PFSK-1 (cell line): ENCODE results near the gene SALL3.

Source experiments
- FOXP2 ChIP-seq: optimal IDR thresholded peaks from 2 replicates; pipeline ENCODE3; 2011; ENCODE audit warnings: borderline replicate concordance, control low read depth, inconsistent platforms; ENCODE audit not compliant: insufficient read depth; ENCODE audit errors: extremely low read length, extremely low read depth
- POLR2AphosphoS5 ChIP-seq: IDR thresholded peaks from 2 replicates; pipeline ENCODE4 v1.6.1; 2012; ENCODE audit warnings: low read depth, mild to moderate bottlenecking, control low read depth, low read length, moderate library complexity
- SIN3A ChIP-seq: IDR thresholded peaks from 2 replicates; pipeline ENCODE4 v1.6.1; 2012; ENCODE audit warnings: mild to moderate bottlenecking, low read length, moderate library complexity, borderline replicate concordance; ENCODE audit not compliant: insufficient read depth
- TAF1 ChIP-seq: IDR thresholded peaks from 2 replicates; pipeline ENCODE4 v1.6.1; 2012; ENCODE audit warnings: low read length, control low read depth, borderline replicate concordance; ENCODE audit not compliant: insufficient read depth
- TF ChIP-seq, protein P1 (sequence below), 2 experiments: IDR thresholded peaks; 2 replicates each; pipeline versions ENCODE4 v1.6.1 to v1.8.0; 2011 to 2012; ENCODE audit warnings: low read depth in 2 of 2, low read length in 2 of 2, control low read depth in 1 of 2, inconsistent platforms in 1 of 2, mild to moderate bottlenecking in 1 of 2, moderate library complexity in 1 of 2; ENCODE audit not compliant: insufficient read depth in 1 of 2

The SALL3 gene

DNA sequence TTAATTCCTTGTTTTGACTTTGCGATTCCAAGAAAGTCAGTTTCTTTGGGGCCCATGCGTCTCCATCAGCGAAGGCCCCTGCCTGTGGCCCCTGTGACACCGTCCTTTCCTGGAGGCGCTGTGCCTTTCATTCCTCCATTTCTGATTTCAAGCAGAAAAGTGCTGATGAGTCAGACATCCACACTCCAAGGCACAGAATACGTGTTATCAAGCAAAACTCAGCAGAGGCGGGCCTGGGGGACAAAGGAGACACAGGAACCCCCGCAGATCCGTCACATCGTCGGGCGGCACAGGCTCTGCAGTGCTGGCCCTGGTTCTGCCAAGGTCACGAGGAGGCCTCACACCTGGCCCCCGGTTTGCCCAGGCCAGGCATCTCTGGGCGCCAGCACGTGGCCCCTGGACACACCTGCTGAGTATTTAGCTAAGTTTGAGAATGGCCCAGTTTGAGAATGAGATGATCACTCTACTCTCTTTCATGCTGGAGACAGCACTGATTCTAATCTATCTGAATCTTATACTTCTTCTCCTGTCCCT lies 7.2 kb upstream of the SALL3 start:
- no peak for TF ChIP-seq SIN3A
- no peak for TF ChIP-seq FOXP2
- TF ChIP-seq, protein P1, sequence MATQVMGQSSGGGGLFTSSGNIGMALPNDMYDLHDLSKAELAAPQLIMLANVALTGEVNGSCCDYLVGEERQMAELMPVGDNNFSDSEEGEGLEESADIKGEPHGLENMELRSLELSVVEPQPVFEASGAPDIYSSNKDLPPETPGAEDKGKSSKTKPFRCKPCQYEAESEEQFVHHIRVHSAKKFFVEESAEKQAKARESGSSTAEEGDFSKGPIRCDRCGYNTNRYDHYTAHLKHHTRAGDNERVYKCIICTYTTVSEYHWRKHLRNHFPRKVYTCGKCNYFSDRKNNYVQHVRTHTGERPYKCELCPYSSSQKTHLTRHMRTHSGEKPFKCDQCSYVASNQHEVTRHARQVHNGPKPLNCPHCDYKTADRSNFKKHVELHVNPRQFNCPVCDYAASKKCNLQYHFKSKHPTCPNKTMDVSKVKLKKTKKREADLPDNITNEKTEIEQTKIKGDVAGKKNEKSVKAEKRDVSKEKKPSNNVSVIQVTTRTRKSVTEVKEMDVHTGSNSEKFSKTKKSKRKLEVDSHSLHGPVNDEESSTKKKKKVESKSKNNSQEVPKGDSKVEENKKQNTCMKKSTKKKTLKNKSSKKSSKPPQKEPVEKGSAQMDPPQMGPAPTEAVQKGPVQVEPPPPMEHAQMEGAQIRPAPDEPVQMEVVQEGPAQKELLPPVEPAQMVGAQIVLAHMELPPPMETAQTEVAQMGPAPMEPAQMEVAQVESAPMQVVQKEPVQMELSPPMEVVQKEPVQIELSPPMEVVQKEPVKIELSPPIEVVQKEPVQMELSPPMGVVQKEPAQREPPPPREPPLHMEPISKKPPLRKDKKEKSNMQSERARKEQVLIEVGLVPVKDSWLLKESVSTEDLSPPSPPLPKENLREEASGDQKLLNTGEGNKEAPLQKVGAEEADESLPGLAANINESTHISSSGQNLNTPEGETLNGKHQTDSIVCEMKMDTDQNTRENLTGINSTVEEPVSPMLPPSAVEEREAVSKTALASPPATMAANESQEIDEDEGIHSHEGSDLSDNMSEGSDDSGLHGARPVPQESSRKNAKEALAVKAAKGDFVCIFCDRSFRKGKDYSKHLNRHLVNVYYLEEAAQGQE (IDR thresholded peaks at IDR 0.05; ENCODE audit: insufficient read depth in 1 of 2, low read depth in 2 of 2, low read length in 2 of 2) = no peak
- TF ChIP-seq POLR2AphosphoS5 = no peak

DNA sequence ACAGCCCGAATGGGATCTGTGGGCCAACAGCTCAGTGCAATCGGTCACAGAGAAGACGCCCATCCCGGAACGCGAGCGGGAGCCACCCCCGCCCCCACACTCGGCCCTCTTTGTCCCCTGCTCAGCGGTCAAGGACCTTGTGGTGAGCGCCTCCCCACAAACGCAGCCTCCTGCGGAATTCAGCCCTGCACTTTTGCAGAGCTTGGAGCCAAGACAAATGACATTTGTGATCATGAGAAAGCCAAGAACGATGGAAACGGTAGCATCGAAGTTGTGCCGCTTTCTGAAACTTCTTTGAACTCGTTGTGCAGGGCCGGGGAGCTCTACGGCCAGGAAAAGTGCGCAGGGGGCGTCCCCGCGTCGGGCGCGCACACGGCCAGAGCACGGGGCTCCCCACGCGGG lies 6.7 kb upstream of the SALL3 start:
- TF ChIP-seq SIN3A (no peak), FOXP2 (no peak), POLR2AphosphoS5 (no peak), TAF1 (no peak)
- TF ChIP-seq, protein P1 (IDR thresholded peaks at IDR 0.05; ENCODE audit: insufficient read depth in 1 of 2, low read depth in 2 of 2, low read length in 2 of 2) = no peak

DNA sequence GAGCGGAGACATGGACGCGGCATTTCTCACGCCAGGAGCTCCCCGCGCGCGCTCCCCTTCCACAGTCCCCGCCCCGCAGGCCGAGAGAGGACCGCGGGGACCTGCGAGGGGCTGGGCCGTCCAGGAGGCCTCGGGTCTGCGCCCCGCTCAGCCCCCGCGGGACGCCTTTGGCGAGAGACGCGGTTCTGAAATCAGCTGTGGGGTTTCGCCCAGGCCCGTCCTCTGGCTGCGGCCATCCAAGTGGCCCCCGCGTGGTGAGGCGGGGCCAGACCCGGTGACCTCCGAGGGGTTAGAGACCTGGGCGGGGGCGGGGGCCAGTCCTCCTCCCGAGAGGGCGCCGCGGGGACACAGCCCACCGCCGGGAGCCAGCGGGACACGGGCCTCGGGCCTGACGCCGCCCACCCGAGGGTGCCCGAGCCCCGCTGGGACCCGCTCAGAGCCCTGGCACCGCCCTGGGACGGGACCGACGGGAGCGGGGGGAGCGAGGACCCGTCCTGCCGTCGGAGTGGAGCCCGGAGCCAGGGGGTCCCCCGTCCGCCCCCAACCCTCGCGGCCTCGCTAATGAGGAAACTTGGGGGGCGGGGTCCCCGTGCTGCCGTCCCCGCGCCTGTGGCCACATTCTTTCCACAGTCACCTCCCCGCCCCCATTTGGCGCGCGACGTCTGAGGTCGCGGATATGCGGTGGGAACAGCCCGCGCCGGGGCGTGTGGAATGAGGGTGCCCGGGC lies 6.1 kb upstream of the SALL3 start:
- TF ChIP-seq, protein P1 (IDR thresholded peaks at IDR 0.05; ENCODE audit: insufficient read depth in 1 of 2, low read depth in 2 of 2, low read length in 2 of 2) = no peak
- TF ChIP-seq POLR2AphosphoS5 = no peak
- TF ChIP-seq SIN3A = no peak
- no peak for TF ChIP-seq TAF1
- TF ChIP-seq FOXP2 = no peak

DNA sequence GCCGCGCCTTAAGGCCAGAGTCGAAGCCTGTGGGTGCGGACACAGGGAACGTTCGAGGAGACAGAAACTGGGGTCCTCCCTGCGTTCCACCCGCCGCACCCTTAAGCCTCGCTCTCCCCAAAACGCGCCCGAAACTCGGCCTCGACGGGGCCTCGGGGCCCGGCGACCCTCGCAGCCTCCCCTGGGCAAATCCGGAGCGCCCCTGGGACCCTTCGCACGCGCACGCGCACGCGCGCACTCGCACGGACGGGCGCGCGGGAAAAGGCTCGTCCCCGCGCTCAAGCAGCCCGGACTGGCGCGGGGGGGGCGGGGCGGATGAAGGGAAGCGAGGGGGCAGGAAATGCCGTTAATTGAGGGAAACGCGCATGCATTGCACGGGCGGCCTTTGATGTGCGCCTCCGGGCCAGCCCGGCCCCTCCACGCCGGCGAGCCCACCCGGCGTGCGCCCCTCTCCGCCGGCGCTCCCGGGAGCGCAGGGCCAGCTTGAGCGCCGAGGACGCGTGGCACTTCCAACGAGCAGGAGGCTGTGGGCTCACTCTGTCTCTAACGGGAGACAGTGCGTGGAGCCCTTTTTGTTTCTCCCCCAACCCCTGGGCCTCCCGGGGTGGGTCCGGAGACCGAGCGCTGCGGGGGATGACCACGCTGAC lies 5.4 kb upstream of the SALL3 start:
- TF ChIP-seq FOXP2 = no peak
- TF ChIP-seq, protein P1 (IDR thresholded peaks at IDR 0.05; ENCODE audit: insufficient read depth in 1 of 2, low read depth in 2 of 2, low read length in 2 of 2) = no peak
- no peak for TF ChIP-seq SIN3A
- TF ChIP-seq POLR2AphosphoS5 = no peak
- TF ChIP-seq TAF1 = no peak

DNA sequence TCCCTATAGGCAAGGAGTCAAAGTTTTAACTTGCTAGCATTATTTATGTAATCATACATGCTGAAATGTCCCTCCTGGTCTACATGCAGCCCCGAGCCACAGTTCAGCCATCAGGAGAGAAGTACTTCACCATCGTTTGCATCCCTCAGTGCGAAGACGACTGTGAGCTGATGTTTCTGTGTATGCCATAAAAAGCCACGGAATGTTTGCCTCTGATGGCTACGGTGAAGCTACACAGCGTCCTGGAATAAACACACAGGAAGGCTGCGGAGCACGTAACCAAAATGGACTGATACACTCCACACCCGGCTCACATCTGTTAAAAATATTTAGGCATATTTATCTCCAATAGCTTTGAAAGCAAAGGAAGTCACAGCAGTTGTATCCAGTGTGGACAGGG lies 4.3 kb upstream of the SALL3 start:
- TF ChIP-seq, protein P1 (IDR thresholded peaks at IDR 0.05; ENCODE audit: insufficient read depth in 1 of 2, low read depth in 2 of 2, low read length in 2 of 2) = no peak
- no peak for TF ChIP-seq FOXP2
- no peak for TF ChIP-seq SIN3A
- no peak for TF ChIP-seq TAF1
- no peak for TF ChIP-seq POLR2AphosphoS5
